OCI-LY1 (cell line): ENCODE results near the gene CXCL14.

Source experiments
- H2AFZ ChIP-seq: fragments of 200-600 bp; sonication (generic), shearing (Covaris generic); 2 replicates; pipeline ENCODE4 v1.6.0; 2014; ENCODE audit warnings: antibody characterized with exemption, mild to moderate bottlenecking, low read length
- H3F3A ChIP-seq: fragments of 200-600 bp; sonication (generic), shearing (Covaris generic); 2 replicates; pipeline ENCODE4 v1.6.0; 2014; ENCODE audit warnings: mild to moderate bottlenecking, antibody characterized with exemption, low read length, moderate library complexity; ENCODE audit not compliant: insufficient read depth
- H3K27ac ChIP-seq: fragments of 200-600 bp; sonication (generic); 2 replicates; pipeline ENCODE4 v1.5.1; 2014; ENCODE audit warnings: low read length, mixed run types, mild to moderate bottlenecking, low read depth; ENCODE audit not compliant: poor library complexity, severe bottlenecking
- H3K27me3 ChIP-seq: fragments of 200-600 bp; sonication (generic); 2 replicates; pipeline ENCODE4 v1.6.0; 2014; ENCODE audit warnings: antibody characterized with exemption, mild to moderate bottlenecking, low read length, moderate library complexity; ENCODE audit not compliant: insufficient read depth
- H3K36me3 ChIP-seq: fragments of 200-600 bp; sonication (generic); 2 replicates; pipeline ENCODE4 v1.6.1; 2014; ENCODE audit warnings: mild to moderate bottlenecking, antibody characterized with exemption, low read length, moderate library complexity, mixed read lengths; ENCODE audit not compliant: insufficient read depth
- H3K4me1 ChIP-seq: fragments of 200-600 bp; sonication (generic); 2 replicates; pipeline ENCODE4 v1.5.1; 2014; ENCODE audit warnings: mild to moderate bottlenecking, low read length, moderate library complexity; ENCODE audit not compliant: insufficient read depth, severe bottlenecking
- H3K4me2 ChIP-seq: fragments of 200-600 bp; sonication (generic), shearing (Covaris generic); 2 replicates; pipeline ENCODE4 v1.6.1; 2014; ENCODE audit warnings: low read length
- H3K4me3 ChIP-seq: fragments of 200-600 bp; sonication (generic); 2 replicates; pipeline ENCODE4 v1.5.1; 2014; ENCODE audit warnings: low read length, low read depth, mild to moderate bottlenecking, mixed read lengths; ENCODE audit not compliant: poor library complexity, severe bottlenecking
- H3K79me2 ChIP-seq: fragments of 200-600 bp; shearing (Covaris generic); 2 replicates; pipeline ENCODE4 v1.6.1; 2016; ENCODE audit warnings: mixed run types, low read length, mixed read lengths; ENCODE audit not compliant: insufficient read depth
- H3K9ac ChIP-seq: fragments of 200-600 bp; sonication (generic), shearing (Covaris generic); 2 replicates; pipeline ENCODE4 v1.6.1; 2014; ENCODE audit warnings: mild to moderate bottlenecking, low read length, mixed read lengths
- H3K9me2 ChIP-seq: fragments of 200-600 bp; sonication (generic), shearing (Covaris generic); 2 replicates; pipeline ENCODE4 v1.6.1; 2014; ENCODE audit warnings: low read depth, mild to moderate bottlenecking, low read length, mixed read lengths
- H3K9me3 ChIP-seq: fragments of 200-600 bp; shearing (Covaris generic); 2 replicates; pipeline ENCODE4 v1.6.1; 2014; ENCODE audit warnings: low read length, mixed read lengths
- H4K20me1 ChIP-seq: fragments of 200-600 bp; sonication (generic), shearing (Covaris generic); 2 replicates; pipeline ENCODE4 v1.6.0; 2016; ENCODE audit warnings: mild to moderate bottlenecking, low read length; ENCODE audit not compliant: insufficient read depth
- EZH2 ChIP-seq: fragments of 200-600 bp; sonication (generic), shearing (Covaris generic); IDR thresholded peaks from 2 replicates; pipeline ENCODE4 v1.8.0; 2017; ENCODE audit warnings: borderline replicate concordance, mixed run types, mild to moderate bottlenecking, antibody characterized with exemption, low read length, moderate library complexity, mixed read lengths
- TF ChIP-seq, protein P1 (sequence below): fragments of 200-600 bp; sonication (generic), shearing (Covaris generic); IDR thresholded peaks from 2 replicates; pipeline ENCODE4 v1.5.1; 2017; ENCODE audit warnings: mild to moderate bottlenecking, antibody characterized with exemption, low read length, moderate library complexity, mixed read lengths

The CXCL14 gene

DNA sequence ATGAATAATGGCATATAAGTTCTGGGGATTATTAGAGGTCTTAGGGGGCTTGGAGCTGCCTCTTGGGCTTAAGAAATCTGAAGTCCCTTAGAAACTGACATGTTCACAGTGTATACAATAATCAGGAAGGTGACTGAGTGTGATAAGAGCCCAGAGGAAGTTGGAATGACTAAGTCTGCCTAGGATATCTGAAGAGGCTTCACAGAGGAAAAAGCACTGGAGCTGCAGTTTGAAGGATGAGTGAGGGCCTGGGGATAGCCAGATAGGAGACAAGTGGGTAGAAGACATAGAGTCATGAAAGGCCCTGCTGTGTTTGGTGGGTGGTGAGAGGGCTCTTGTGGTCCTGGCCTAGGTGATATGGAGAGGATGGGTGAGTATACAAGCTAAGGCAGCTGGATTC is 51.9 kb downstream of the CXCL14 start:
- TF ChIP-seq EZH2 = no peak
- TF ChIP-seq, protein P1, sequence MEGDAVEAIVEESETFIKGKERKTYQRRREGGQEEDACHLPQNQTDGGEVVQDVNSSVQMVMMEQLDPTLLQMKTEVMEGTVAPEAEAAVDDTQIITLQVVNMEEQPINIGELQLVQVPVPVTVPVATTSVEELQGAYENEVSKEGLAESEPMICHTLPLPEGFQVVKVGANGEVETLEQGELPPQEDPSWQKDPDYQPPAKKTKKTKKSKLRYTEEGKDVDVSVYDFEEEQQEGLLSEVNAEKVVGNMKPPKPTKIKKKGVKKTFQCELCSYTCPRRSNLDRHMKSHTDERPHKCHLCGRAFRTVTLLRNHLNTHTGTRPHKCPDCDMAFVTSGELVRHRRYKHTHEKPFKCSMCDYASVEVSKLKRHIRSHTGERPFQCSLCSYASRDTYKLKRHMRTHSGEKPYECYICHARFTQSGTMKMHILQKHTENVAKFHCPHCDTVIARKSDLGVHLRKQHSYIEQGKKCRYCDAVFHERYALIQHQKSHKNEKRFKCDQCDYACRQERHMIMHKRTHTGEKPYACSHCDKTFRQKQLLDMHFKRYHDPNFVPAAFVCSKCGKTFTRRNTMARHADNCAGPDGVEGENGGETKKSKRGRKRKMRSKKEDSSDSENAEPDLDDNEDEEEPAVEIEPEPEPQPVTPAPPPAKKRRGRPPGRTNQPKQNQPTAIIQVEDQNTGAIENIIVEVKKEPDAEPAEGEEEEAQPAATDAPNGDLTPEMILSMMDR = no peak
- Histone ChIP-seq H4K20me1 (no peaks in the 10 kb centered on the region), H3K9me2 (no peaks in the 10 kb centered on the region), H3K27ac (no peak overlapping the region), H3K9ac (no peak overlapping the region), H3K9me3 (no peaks in the 10 kb centered on the region), H3F3A (no peaks in the 10 kb centered on the region), H3K4me1 (no peaks in the 10 kb centered on the region), H3K27me3 (no peaks in the 10 kb centered on the region), H3K36me3 (no peaks in the 10 kb centered on the region), H3K79me2 (no peaks in the 10 kb centered on the region), H3K4me3 (no peak overlapping the region), H3K4me2 (no peak overlapping the region), H2AFZ (no peak overlapping the region)

GRCh38 chr5:135521964-135522363 is 56.8 kb downstream of the CXCL14 start:
- H3K9ac ChIP-seq = no peak overlapping the region
- H3K9me2 ChIP-seq = no peaks in the 10 kb centered on the region; the same call in 1 of the 2 replicates
- H3K4me2 ChIP-seq = no peak overlapping the region
- no peaks in the 10 kb centered on the region for H3K27me3 ChIP-seq
- no peaks in the 10 kb centered on the region for H3K79me2 ChIP-seq
- no peak overlapping the region for H2AFZ ChIP-seq
- H3K4me1 ChIP-seq = no peaks in the 10 kb centered on the region
- H3F3A ChIP-seq = no peaks in the 10 kb centered on the region
- H3K36me3 ChIP-seq = no peaks in the 10 kb centered on the region
- no peaks in the 10 kb centered on the region for H3K9me3 ChIP-seq
- H3K4me3 ChIP-seq = no peak overlapping the region
- H4K20me1 ChIP-seq = no peaks in the 10 kb centered on the region
- no peak for TF ChIP-seq EZH2
- TF ChIP-seq, protein P1 = no peak
- no peak overlapping the region for H3K27ac ChIP-seq
